Stomach (tissue), 19 donors: ENCODE results near the gene STIL. TPM values are rescaled to one million over a fixed set of nuclear protein-coding genes. Genes with fewer than 3 reads are reported as not detected.

Source experiments
- DNase-seq, 2 donors: peaks; one replicate each; pipeline versions ENCODE4 v3.0.0 to v3.0.0-alpha.2; 2013 to 2019
- H3K27ac ChIP-seq, 5 donors: fragments of 200-600 bp in 4 of 5; sonication (generic) in 4 of 5; one replicate each; pipeline ENCODE4 v1.5.1; 2013 to 2019; ENCODE audit warnings: mild to moderate bottlenecking in 1 of 5, moderate library complexity in 1 of 5
- H3K27me3 ChIP-seq, 3 donors: fragments of 200-600 bp; sonication (generic); one replicate each; pipeline ENCODE4 v1.5.1; 2017 to 2019; ENCODE audit warnings: mixed run types in 1 of 3
- H3K36me3 ChIP-seq, 4 donors: fragments of 200-600 bp; sonication (generic); 1 replicate in 3 of 4; 2 replicates in 1 of 4; pipeline ENCODE4 v1.5.1; 2016 to 2019
- H3K4me1 ChIP-seq, 4 donors: fragments of 200-600 bp; sonication (generic); one replicate each; pipeline ENCODE4 v1.5.1; 2016 to 2019
- H3K4me3 ChIP-seq, 4 donors: fragments of 200-600 bp; sonication (generic) in 3 of 4; one replicate each; pipeline ENCODE4 v1.5.1; 2016 to 2019; ENCODE audit warnings: mild to moderate bottlenecking in 1 of 4
- H3K9me3 ChIP-seq, 4 donors: fragments of 200-600 bp; sonication (generic); one replicate each; pipeline ENCODE4 v1.5.1; 2016 to 2019
- EP300 ChIP-seq: sonication (generic); formaldehyde crosslinking; IDR thresholded peaks from one replicate; pipeline ENCODE4 v1.6.1; 2017; ENCODE audit warnings: antibody characterized with exemption
- POLR2A ChIP-seq, 4 donors: fragments of 450-650 bp; IDR thresholded peaks; one replicate each; pipeline ENCODE4 v1.6.1; 2016; ENCODE audit warnings: antibody characterized with exemption in 4 of 4, control low read depth in 2 of 4, mild to moderate bottlenecking in 1 of 4, moderate library complexity in 1 of 4
- POLR2AphosphoS5 ChIP-seq, 3 donors: sonication (generic); formaldehyde crosslinking; IDR thresholded peaks; one replicate each; pipeline ENCODE4 v1.6.1; 2016; ENCODE audit warnings: antibody characterized with exemption in 3 of 3
- WGBS, 5 donors: extraction: QIAGEN DNeasy Blood & Tissue Kit in 3 of 5; methylation state at CpG; one replicate each; pipeline versions ENCODE4 v1.1.5 to v1.1.7; 2013 to 2018; 5-methylcytosine and 5-hydroxymethylcytosine counted together
- intact Hi-C: fragments of 100-400 bp; cut with DNase I; formaldehyde crosslinking; loops from one replicate; pipeline ENCODE4 v1.15.1; 2023; ENCODE audit warnings: low total_unique reads
- long read RNA-seq, 10 donors: transcript quantifications; one replicate each; lab custom pipeline, GENCODE V29; 2026
- polyA plus RNA-seq, 3 donors: library from polyadenylated mRNA; stranded (reverse); fragments of 200-250 nt; gene quantifications; one replicate each; pipeline ENCODE4 v1.2.3, GENCODE V29; 2013
- total RNA-seq, 5 donors: library from RNA; depleted of rRNA; stranded (reverse); fragments of >200 nt; gene quantifications; one replicate each; pipeline versions ENCODE4 v1.1.0 to v1.2.3, GENCODE V29; 2014 to 2016
- TF ChIP-seq, protein P1 (sequence below), 7 experiments: fragments of 450-650 bp in 4 of 7; fragments of 200-600 bp in 3 of 7; sonication (generic) in 3 of 7; IDR thresholded peaks; one replicate each; pipeline ENCODE4 v1.5.1; 2016 to 2019; ENCODE audit warnings: antibody characterized with exemption in 7 of 7, control low read depth in 2 of 7, mild to moderate bottlenecking in 1 of 7
- donor health status: healthy with polysubstance abuse.
- donor health status: Bipolar disorder and iron deficiency.
- donor health status: healthy.

STIL gene
- total RNA-seq (10 to 100 TPM in 2 of 5 donors, 1 to 10 TPM in 2, under 1 TPM in 1; 0.87 to 44.9 (median 7.2) TPM), polyA plus RNA-seq (1 to 10 TPM in 1 of 3 donors, under 1 TPM in 2; 0.61 to 1.4 (median 1.00) TPM)
- long read RNA-seq, donor 1: 0 reads
- long read RNA-seq, donor 2: 0 reads
- long read RNA-seq, donor 3, full-length matches to known transcripts: 1 of 1 reads
- long read RNA-seq, donor 3, partial matches to known transcripts: 0 of 1 reads
- long read RNA-seq, donor 3, other reads (novel, unspliced or antisense): 0 of 1 reads
- long read RNA-seq, donor 4: 0 reads
- long read RNA-seq, donor 5, partial matches to known transcripts: 0 of 52 reads
- long read RNA-seq, donor 5, other reads (novel, unspliced or antisense): 52 of 52 reads
- long read RNA-seq, donor 6: 0 reads
- long read RNA-seq, donor 7, partial matches to known transcripts: 87 of 87 reads
- long read RNA-seq, donor 7, other reads (novel, unspliced or antisense): 0 of 87 reads
- long read RNA-seq, donor 8: 0 reads
- long read RNA-seq, donor 9: 0 reads
- long read RNA-seq, donor 10: 0 reads

DNA sequence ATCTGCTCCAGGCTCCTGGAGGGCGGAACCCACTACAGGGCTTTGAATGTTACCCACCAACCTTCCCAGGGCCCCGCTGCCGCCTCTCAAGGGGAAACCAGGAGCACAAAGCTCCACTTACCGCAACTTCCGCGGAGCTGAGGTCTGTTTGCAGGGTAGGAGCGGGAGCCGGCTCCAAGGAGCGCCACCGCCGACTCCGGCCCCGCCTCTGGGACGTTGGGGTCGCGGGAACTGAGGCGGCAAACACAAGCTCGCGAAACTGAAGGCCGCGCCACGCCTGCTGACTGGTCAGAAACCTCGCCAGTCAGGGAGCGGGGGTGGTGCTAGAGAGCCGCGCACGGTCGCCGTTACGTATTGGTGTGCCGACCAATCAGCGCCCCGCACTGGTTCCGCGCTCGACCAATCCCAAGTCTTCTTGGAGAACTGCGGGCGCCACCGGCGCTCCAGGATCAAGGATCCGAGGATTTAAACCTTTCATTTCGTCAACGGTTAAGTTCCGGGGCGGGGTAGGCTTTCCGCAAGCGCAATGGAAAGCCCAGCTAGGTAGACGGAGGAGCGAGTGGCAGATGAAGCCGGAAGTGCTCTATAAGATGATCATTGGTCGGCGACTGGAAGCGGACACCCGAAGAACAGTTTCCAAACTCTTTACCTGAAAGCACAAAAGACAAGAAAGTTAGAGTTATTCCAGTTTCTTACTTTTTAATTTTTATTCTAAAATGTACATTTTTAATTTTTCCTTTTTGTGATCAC, at the start of gene STIL:
Gene STIL (minus strand): TSS at position 233 of the 750 bp plus-strand sequence. CDS start 3,828 bp downstream, outside the sequence.
- 0 to 1% (median 0%) methylated on average over 50 to 54 of the region's 54 CpGs for WGBS, 5 donors
- no peaks in the 10 kb centered on the region for H3K9me3 ChIP-seq
- H3K4me3 ChIP-seq: peak within 1 kb of the TSS; percentile 64 to 83 (median 73)
- peak within 1 kb of the TSS; percentile 79 to 89 (median 86) for H3K27ac ChIP-seq
- no peaks in the 10 kb centered on the region for H3K27me3 ChIP-seq
- peak; percentile 99 to 100 for DNase-seq
- TF ChIP-seq POLR2AphosphoS5 (IDR thresholded peaks at IDR 0.05): peak; percentile 71 to 92 (median 88)
- peak in 2 of 4 donors; percentile 38 to 39 for TF ChIP-seq POLR2A (IDR thresholded peaks at IDR 0.05)
- TF ChIP-seq, protein P1, sequence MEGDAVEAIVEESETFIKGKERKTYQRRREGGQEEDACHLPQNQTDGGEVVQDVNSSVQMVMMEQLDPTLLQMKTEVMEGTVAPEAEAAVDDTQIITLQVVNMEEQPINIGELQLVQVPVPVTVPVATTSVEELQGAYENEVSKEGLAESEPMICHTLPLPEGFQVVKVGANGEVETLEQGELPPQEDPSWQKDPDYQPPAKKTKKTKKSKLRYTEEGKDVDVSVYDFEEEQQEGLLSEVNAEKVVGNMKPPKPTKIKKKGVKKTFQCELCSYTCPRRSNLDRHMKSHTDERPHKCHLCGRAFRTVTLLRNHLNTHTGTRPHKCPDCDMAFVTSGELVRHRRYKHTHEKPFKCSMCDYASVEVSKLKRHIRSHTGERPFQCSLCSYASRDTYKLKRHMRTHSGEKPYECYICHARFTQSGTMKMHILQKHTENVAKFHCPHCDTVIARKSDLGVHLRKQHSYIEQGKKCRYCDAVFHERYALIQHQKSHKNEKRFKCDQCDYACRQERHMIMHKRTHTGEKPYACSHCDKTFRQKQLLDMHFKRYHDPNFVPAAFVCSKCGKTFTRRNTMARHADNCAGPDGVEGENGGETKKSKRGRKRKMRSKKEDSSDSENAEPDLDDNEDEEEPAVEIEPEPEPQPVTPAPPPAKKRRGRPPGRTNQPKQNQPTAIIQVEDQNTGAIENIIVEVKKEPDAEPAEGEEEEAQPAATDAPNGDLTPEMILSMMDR (IDR thresholded peaks at IDR 0.05): no peak
- no peak for TF ChIP-seq EP300
- H3K4me1 ChIP-seq: peaks cover 0 to 23% (median 15%) of the 10 kb centered on the region in 4 donors
- H3K36me3 ChIP-seq: peaks cover 0 to 8% (median 0%) of the 10 kb centered on the region in 4 donors
- intact Hi-C loops: no loop called here

DNA sequence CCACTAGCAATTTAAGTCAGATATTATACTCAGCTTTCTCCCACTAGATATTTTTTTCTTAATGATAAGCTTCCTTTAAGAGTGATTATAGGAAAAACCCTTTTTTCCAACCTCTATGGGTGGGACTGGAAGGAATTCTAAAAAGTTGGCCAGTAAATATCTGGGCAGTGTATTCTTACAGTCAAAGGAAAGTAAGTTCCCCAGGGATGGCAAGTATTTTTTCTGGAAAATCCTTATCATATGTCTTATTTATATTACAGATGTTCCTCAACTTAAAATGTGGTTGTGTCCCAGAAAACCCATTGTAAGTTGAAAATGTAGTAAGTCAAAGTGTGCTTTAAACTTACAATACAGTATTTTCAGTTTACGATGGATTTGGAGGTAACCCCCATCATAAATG, 48.9 kb upstream of the STIL start:
- Histone ChIP-seq H3K36me3 (peaks cover 0 to 6% (median 0%) of the 10 kb centered on the region in 4 donors), H3K4me3 (no peak overlapping the region), H3K27me3 (no peaks in the 10 kb centered on the region), H3K27ac (no peak overlapping the region), H3K9me3 (no peaks in the 10 kb centered on the region), H3K4me1 (no peaks in the 10 kb centered on the region)
- intact Hi-C loops: no loop called here
- DNase-seq: no peak
- WGBS, 5 donors: 95 to 100% (median 98%) methylated on average over 1 of the region's 1 CpG
- TF ChIP-seq POLR2A (IDR thresholded peaks at IDR 0.05) (no peak), POLR2AphosphoS5 (IDR thresholded peaks at IDR 0.05) (no peak), EP300 (no peak)
- TF ChIP-seq, protein P1 (IDR thresholded peaks at IDR 0.05): no peak

DNA sequence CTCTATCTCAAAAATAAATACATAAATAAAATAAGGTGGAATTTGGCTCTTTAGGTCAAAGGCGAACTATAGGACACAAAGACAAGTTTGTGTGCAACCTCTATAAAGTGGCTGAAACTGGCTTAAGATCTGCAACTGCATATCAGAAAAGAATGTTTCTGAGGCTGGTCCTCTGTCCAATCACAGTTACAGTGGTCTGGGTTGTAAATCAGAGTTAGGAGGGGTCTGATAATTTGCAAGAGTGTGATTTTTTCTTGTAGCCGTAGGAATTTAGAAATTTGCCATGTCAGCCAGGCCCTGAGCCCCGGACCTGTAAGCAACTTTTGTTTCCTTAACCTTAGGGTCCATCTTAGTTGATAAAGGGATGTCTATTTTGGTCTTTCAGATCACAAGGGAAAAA, 47.4 kb upstream of the STIL start:
- H3K9me3 ChIP-seq: no peaks in the 10 kb centered on the region
- WGBS, 5 donors: 76 to 92% (median 90%) methylated on average over 3 of the region's 3 CpGs
- H3K27me3 ChIP-seq: no peaks in the 10 kb centered on the region
- peaks cover 0 to 6% (median 0%) of the 10 kb centered on the region in 4 donors for H3K36me3 ChIP-seq
- no peak overlapping the region for H3K27ac ChIP-seq
- no peak overlapping the region for H3K4me3 ChIP-seq
- TF ChIP-seq EP300 (no peak), POLR2A (IDR thresholded peaks at IDR 0.05) (no peak)
- intact Hi-C loops: no loop called here
- no peaks in the 10 kb centered on the region for H3K4me1 ChIP-seq
- DNase-seq: no peak

DNA sequence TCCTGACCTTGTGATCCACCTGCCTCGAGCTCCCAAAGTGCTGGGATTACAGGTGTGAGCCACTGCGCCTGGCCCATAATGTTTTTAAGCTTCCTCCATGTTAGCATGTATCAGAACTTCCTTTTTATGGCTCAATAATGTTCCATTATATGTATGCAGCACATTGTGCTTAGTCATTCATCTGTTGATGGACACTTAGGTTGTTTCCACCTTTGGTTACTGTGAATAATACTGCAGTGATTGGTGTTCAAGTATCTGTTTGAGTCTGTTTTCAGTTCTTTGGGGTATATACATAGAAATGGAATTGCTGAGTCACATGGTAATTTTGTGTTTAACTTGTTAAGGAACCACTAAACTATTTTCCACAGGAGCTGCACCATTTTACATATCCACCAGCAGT, 37.4 kb upstream of the STIL start:
- Histone ChIP-seq H3K4me1 (peaks cover 0 to 26% (median 12%) of the 10 kb centered on the region in 4 donors), H3K4me3 (no peak overlapping the region), H3K36me3 (peaks cover 0 to 22% (median 12%) of the 10 kb centered on the region in 4 donors), H3K27me3 (no peaks in the 10 kb centered on the region), H3K27ac (no peak overlapping the region), H3K9me3 (no peaks in the 10 kb centered on the region)
- TF ChIP-seq POLR2A (IDR thresholded peaks at IDR 0.05) (no peak), EP300 (no peak), POLR2AphosphoS5 (IDR thresholded peaks at IDR 0.05) (no peak)
- TF ChIP-seq, protein P1 (IDR thresholded peaks at IDR 0.05): no peak
- WGBS, 5 donors: 91 to 100% (median 96%) methylated on average over 2 of the region's 2 CpGs
- intact Hi-C loops: no loop called here
- DNase-seq: no peak
